GM18520 (cell line): Measurements from ENCODE around the gene DPYSL4.

Experiments
- ATAC-seq: cut with Tn5 transposase; IDR thresholded peaks from one replicate; pipeline ENCODE4 v1.9.1; 2021; ENCODE audit not compliant: unreplicated experiment

The DPYSL4 gene

GRCh38 chr10:132162590-132163277 is 24.0 kb upstream of the DPYSL4 start:
- ATAC-seq, result no peak

- no peak for ATAC-seq
Observed at GRCh38 chr10:132163278-132163765, 23.4 kb upstream of the DPYSL4 start.

- ATAC-seq, result no peak
Observed at GRCh38 chr10:132163826-132164515, 22.8 kb upstream of the DPYSL4 start.

GRCh38 chr10:132164761-132165278 is 21.9 kb upstream of the DPYSL4 start:
- no peak for ATAC-seq

- no peak for ATAC-seq
Observed at GRCh38 chr10:132165416-132165980, 21.2 kb upstream of the DPYSL4 start.

DNA sequence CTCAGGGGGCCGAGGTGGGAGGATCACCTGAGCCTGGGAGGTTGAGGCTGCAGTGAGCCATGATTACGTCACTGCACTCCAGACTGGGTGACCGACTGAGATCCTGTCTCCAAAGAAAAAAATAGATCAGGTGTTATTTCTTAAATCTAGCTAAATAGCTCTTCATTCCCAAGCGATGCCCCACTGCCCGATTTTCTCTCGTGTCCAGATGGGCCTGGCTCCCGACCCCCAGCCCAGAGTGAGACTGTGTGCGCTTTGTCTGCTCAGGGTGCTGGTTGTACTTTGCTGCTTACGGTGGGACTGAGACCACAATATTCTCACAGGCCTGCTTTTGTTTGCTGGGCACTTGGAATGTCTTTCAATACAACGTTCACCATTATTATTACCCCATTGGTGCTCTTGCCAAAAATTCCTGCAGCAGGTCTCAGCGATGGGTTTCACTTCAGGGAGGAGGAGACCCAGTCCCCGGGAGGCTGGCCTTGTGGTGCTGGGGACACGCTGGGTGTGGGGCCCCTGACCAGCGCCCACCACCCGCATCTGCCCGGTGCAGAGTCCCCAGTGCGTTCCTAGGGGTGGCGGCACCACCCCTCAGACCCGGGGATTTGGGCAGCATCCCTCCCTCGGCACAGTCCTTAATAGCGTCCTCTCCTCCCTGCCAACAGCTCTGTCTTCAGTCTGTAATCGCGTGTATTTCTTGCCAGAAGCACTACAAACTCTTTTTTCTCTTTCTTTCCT is 20.4 kb upstream of the DPYSL4 start:
- ATAC-seq, result no peak

DNA sequence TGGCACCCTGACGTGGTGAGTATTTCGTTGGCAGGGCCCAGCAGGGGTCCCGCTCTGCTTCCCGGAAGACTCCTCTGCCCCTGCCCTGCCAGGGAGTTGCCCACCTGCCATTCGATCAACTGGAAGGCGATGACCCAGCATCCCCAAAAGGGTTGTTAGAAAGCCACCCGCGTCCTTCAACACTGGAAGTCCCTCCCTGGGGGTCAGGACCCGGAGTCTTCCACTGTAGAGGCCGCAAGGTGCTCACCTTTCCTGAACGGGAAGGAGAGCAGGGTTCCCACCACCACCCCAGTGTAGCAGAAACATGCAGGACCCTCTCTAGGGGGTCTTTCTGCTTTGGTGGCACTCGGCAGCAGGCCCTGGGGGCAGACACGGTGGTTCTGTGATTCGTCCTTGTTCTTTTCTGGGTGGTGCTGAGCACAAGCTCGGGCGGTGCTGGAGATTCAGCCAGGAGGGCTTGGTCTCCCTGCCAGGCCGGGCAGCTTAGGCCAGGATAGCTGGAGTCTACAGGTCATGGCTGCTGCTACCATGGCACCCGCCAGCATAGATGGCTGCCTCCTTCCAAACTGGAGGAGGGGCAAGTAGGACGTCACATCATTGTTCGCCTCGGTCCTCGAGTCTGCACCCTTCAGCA is 19.6 kb upstream of the DPYSL4 start:
- no peak for ATAC-seq

DNA sequence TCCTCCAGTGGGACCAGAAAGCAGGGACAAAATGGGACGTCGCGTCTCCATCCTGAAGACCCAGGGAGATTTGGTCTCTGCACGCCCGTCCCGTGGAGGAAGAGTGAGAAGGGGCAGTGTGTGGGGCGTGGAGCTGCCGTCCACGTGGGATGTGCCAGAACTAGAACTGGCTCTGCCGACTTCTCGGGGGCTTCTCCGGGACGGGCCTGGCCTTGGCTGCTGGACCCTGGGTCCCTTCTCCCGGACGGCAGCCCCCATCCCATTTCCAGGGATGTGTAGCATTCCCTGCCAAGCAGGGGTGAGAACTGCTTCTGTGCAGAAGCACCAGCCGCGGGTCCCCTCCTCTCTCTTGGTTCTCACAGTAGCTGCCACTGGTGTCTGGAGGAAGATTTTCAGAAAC is 18.8 kb upstream of the DPYSL4 start:
- ATAC-seq, result no peak

- no peak for ATAC-seq
Observed at GRCh38 chr10:132168571-132169030, 18.1 kb upstream of the DPYSL4 start.

DNA sequence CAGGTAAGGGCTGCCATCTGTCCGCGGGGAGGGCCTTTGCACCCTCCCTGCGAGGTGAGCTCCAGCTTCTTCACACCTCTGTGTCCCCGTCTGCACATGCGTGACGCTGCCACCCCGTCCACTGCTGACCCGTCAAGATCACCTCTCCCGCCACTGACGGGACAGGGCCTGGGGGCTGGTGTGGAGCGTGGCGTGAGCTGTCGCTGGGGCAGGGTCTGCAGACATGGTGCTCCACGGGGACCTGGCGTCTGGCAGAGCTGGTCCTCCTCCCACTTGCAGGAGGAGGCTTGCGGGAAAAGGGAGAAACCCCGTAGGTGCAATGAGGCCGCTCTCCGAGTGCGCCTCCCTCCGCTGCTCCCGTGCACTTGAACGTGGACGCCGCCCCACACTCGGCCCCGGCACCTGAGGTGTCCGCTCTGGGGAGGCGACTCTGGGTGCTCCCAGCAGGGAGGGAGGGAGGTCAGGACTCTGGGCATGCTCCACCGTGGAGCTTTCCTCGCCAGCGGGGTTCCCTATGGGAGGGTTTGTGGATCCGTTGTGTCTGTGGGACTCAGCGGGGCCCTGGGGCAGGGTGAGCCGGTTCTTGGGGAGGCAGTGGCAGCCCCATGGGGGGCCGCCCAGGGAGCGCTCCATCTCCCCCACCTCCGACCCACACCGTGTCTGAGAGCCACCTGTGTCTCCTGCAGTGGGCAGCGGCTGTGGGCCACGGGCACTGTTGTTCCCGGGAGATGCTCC is 17.6 kb upstream of the DPYSL4 start:
- no peak for ATAC-seq

GRCh38 chr10:132169766-132170560 is 16.8 kb upstream of the DPYSL4 start:
- ATAC-seq, result no peak

DNA sequence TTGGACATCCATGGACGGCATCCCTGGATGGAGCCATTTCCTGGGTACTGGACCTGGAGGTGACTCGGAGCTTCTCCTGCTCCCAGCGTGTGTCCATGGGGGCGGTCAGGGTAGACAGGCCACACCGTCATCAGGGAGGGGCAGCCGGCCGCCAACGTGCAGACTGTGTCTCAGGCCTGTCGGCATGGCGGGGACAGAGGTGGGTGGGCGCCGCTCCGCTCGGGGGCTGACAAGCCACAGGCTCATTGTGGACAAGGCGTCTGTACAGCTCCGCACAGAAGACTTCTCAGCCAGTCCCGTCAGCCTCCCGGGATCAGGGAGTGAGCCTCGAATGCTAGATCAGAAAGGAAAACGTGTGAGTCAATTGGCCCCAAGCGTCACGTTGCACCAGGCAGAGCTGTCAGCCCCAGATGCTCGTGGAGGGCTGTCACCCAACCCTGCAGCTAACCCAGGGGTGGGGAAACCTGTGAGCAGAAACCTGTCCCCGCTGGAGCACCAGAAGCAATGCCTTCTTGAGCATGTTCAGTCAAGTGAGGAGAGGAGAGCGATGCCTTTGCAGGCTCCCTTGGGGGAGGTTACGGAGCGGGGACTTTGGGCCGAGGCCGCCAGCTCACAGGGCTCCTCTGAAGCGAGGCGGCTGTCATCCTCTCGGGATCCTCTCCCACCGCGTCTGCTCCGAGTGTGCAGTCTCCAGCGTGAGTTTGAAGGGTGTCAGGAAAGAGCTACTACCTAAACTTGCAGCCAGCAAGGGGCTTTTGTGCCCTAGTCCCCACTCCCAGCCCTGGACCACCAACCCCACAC is 16.0 kb upstream of the DPYSL4 start:
- no peak for ATAC-seq

DNA sequence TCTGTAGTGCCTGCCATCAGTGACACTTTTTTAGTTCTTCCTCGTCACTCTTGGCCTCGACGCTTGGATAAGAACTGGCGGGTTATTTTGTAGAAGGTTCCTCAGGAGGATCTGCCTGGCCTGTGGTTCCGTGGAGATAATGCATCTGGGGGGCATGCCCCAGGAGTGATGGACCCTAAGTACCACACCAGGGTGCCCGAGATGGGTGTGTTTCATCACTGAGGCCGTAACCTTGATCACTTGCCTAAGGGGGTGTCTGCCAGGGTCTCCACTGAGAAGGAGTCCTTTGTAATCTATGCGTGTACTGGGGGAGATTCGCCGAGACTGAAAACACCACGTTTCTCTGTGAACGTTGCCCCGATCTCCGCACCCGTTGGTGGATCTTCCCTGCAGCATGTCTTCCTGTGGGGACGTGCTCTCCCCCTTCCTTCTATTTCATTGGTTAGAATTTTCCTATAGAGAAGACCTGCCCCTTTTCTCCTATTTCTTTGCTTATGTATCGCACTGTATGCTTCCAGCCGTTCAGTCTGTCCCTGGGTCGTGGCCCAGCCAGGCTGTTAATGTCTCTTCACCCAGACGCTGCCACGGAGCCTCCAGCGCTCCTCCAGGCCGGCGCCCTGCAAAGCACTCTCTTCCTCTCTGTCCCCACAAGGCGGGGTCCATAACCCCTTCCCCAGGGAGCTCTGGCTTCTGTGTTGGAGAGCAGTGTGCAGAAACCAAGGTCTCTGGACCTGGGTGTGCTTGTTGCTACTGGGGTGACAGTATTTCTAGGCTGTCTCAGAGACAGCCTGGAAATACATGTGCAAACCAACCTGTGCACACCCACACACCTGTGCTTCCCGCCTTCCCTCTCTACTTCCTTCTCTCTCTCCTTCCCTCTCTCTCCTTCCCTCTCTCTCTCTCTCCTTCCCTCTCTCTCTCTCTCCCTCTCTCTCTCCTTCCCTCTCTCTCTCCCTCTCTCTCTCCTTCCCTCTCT is 14.4 kb upstream of the DPYSL4 start:
- ATAC-seq, result no peak

- ATAC-seq, result no peak
Observed at GRCh38 chr10:132173185-132173584, 13.6 kb upstream of the DPYSL4 start.

- ATAC-seq, result no peak
Observed at GRCh38 chr10:132174237-132174636, 12.5 kb upstream of the DPYSL4 start.

DNA sequence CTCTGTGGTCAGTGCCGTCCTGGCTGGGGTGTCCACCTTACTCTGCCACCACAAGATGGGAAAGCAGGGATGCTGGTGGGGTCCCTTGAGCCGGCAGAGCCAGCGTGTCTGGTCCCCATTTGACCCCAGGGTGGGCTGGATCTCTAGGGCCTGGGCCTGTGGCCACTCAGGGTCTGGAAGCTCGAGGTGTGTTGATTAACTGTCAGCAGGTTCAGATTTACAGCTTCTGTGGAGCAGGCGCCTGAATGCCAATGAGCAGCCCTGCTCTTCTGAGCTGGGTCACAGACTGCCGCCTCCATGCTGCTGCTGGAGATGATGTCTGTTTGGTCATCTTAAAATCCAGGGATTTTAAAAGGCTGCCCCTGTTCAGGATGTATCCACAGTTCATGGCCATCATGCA is 11.3 kb upstream of the DPYSL4 start:
- ATAC-seq, result no peak

- no peak for ATAC-seq
Observed at GRCh38 chr10:132175907-132176581, 10.7 kb upstream of the DPYSL4 start.
